ENCODE data around the gene ACIN1.
A peak's percentile ranks its signal among the peaks of the same experiment; 100 is the strongest.

The ACIN1 gene

GRCh38 chr14:23009483-23009938, 85.4 kb downstream of the ACIN1 start:
- H3K18ac ChIP-seq (ENCODE audit: low read depth in 1 of 2, low read length in 2 of 2), result no peak overlapping the region
- H3K14ac ChIP-seq (ENCODE audit: low read length in 2 of 2), result no peak overlapping the region
- H3K36me3 ChIP-seq (ENCODE audit: control insufficient read depth in 1 of 2, insufficient read depth in 2 of 2, low read depth in 1 of 2, low read length in 2 of 2), result no peaks in the 10 kb centered on the region
- H2AFZ ChIP-seq (ENCODE audit: low read depth, low read length), result no peak overlapping the region
- no peak overlapping the region for H3K27ac ChIP-seq (ENCODE audit: low read length, poor library complexity, severe bottlenecking)
- H2BK15ac ChIP-seq (ENCODE audit: low read depth, poor library complexity, severe bottlenecking), result no peak overlapping the region
- H4K91ac ChIP-seq (ENCODE audit: low read length), result no peak overlapping the region
- no peak overlapping the region for H2AK5ac ChIP-seq (ENCODE audit: low read length, severe bottlenecking)
- 85% methylated on average over 3 of the region's 8 CpGs for WGBS
- peak overlapping the region; percentile 80 for H4K8ac ChIP-seq (ENCODE audit: low read length)
- H3K23ac ChIP-seq (ENCODE audit: low read length in 2 of 2), result no peak overlapping the region
- peak overlapping the region; percentile 87 for H3K4me2 ChIP-seq (ENCODE audit: low read length, poor library complexity, severe bottlenecking)
- no peak overlapping the region for H2BK120ac ChIP-seq (ENCODE audit: low read depth, low read length)
- peak overlapping the region; percentile 89 for H3K9ac ChIP-seq (ENCODE audit: low read length)
- no peaks in the 10 kb centered on the region for H3K9me3 ChIP-seq (ENCODE audit: control insufficient read depth, low read length)
- H3K4me1 ChIP-seq (ENCODE audit: control insufficient read depth, insufficient read depth, low read depth, low read length), result peaks cover 1% of the 10 kb centered on the region
- no peak overlapping the region for H2BK12ac ChIP-seq (ENCODE audit: low read length in 2 of 2)
- DNase-seq, result no peak
- no peak overlapping the region for H2BK5ac ChIP-seq (ENCODE audit: low read depth, low read length, poor library complexity, severe bottlenecking)
- H3K27me3 ChIP-seq (ENCODE audit: control insufficient read depth in 1 of 2, insufficient read depth in 1 of 2, low read length in 2 of 2), result no peaks in the 10 kb centered on the region
- peak overlapping the region in 1 of 2 experiments; percentile 74 for H3K4me3 ChIP-seq (ENCODE audit: insufficient read depth in 1 of 2, low read depth in 1 of 2, low read length in 2 of 2)
- no peak overlapping the region for H3K4ac ChIP-seq (ENCODE audit: low read depth in 1 of 2, low read length in 2 of 2)
- H3K79me1 ChIP-seq (replicated peaks; ENCODE audit: low read length, poor library complexity, severe bottlenecking), result no peaks in the 10 kb centered on the region

GRCh38 chr14:23008831-23009230, 86.1 kb downstream of the ACIN1 start:
- H2BK12ac ChIP-seq (ENCODE audit: low read length in 2 of 2), result no peak overlapping the region
- peaks cover 1% of the 10 kb centered on the region for H3K4me1 ChIP-seq (ENCODE audit: control insufficient read depth, insufficient read depth, low read depth, low read length)
- no peak overlapping the region for H3K14ac ChIP-seq (ENCODE audit: low read length in 2 of 2)
- no peak overlapping the region for H4K91ac ChIP-seq (ENCODE audit: low read length)
- H3K27ac ChIP-seq (ENCODE audit: low read length, poor library complexity, severe bottlenecking), result no peak overlapping the region
- no peaks in the 10 kb centered on the region for H3K27me3 ChIP-seq (ENCODE audit: control insufficient read depth in 1 of 2, insufficient read depth in 1 of 2, low read length in 2 of 2)
- no peak overlapping the region for H4K8ac ChIP-seq (ENCODE audit: low read length)
- H2BK120ac ChIP-seq (ENCODE audit: low read depth, low read length), result no peak overlapping the region
- DNase-seq, result no peak
- no peaks in the 10 kb centered on the region for H3K36me3 ChIP-seq (ENCODE audit: control insufficient read depth in 1 of 2, insufficient read depth in 2 of 2, low read depth in 1 of 2, low read length in 2 of 2)
- H2BK5ac ChIP-seq (ENCODE audit: low read depth, low read length, poor library complexity, severe bottlenecking), result no peak overlapping the region
- no peak overlapping the region for H2AK5ac ChIP-seq (ENCODE audit: low read length, severe bottlenecking)
- no peak overlapping the region for H3K18ac ChIP-seq (ENCODE audit: low read depth in 1 of 2, low read length in 2 of 2)
- WGBS, result 65% methylated on average over 3 of the region's 3 CpGs
- no peak overlapping the region for H2AFZ ChIP-seq (ENCODE audit: low read depth, low read length)
- H3K9ac ChIP-seq (ENCODE audit: low read length), result no peak overlapping the region
- no peak overlapping the region for H2BK15ac ChIP-seq (ENCODE audit: low read depth, poor library complexity, severe bottlenecking)
- H3K4me2 ChIP-seq (ENCODE audit: low read length, poor library complexity, severe bottlenecking), result no peak overlapping the region
- H3K4ac ChIP-seq (ENCODE audit: low read depth in 1 of 2, low read length in 2 of 2), result no peak overlapping the region
- H3K23ac ChIP-seq (ENCODE audit: low read length in 2 of 2), result no peak overlapping the region
- no peak overlapping the region for H3K4me3 ChIP-seq (ENCODE audit: insufficient read depth in 1 of 2, low read depth in 1 of 2, low read length in 2 of 2)
- H3K79me1 ChIP-seq (replicated peaks; ENCODE audit: low read length, poor library complexity, severe bottlenecking), result no peaks in the 10 kb centered on the region
- H3K9me3 ChIP-seq (ENCODE audit: control insufficient read depth, low read length), result no peaks in the 10 kb centered on the region
